ENCODE data around the gene CIRBP. TPM values are rescaled to one million over a fixed set of nuclear protein-coding genes. Genes with fewer than 3 reads are reported as not detected.

Gene CIRBP
- total and polyA plus RNA-seq, 9 of the 15 experiments (the other 6 are each of a cell fraction or from before 2014, with no cell fraction given) = 20.5 to 327 (median 176) TPM

DNA sequence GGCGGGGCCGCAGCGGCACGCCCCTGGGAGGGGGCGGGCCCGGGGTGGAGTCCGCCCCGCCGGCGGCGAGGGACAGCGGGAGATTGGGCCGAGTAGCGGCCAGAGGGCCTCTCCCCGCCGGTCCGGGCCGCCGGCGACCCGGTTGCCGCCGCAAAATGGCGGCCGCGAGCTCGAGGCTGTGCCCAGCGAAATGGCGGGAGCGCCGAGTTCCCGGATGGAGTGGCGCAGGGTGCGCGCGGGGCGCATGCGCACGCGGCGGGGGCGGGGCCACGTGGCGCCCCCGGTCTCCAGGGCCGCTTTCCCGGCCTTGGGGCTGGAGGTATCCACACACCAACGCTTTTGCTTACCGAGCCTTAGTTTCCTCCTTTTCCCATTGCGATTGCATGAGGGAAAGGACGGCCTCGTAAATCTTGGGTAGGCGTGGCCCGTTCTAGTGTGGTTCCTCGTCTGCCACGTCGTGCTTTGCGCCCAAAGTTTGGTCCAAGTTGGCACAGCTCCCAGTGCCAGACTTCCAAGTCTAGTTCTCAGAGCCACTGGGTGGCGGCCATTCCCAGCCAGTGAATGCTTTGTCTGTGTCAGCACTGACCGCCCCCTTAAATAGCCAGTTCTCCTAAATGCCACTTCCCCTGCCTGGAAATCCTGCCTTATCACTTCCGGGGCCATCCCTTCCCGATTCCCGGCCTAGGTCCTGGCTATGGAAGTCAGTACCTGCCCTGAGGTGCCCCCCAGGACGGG, 513 bp downstream of the CIRBP start (continued):
- TF ChIP-seq, protein P1, sequence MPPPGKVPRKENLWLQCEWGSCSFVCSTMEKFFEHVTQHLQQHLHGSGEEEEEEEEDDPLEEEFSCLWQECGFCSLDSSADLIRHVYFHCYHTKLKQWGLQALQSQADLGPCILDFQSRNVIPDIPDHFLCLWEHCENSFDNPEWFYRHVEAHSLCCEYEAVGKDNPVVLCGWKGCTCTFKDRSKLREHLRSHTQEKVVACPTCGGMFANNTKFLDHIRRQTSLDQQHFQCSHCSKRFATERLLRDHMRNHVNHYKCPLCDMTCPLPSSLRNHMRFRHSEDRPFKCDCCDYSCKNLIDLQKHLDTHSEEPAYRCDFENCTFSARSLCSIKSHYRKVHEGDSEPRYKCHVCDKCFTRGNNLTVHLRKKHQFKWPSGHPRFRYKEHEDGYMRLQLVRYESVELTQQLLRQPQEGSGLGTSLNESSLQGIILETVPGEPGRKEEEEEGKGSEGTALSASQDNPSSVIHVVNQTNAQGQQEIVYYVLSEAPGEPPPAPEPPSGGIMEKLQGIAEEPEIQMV (tag; conservative IDR thresholded peaks at IDR 0.05; ENCODE audit: low read depth) = no peak
- TF ChIP-seq, protein P2, sequence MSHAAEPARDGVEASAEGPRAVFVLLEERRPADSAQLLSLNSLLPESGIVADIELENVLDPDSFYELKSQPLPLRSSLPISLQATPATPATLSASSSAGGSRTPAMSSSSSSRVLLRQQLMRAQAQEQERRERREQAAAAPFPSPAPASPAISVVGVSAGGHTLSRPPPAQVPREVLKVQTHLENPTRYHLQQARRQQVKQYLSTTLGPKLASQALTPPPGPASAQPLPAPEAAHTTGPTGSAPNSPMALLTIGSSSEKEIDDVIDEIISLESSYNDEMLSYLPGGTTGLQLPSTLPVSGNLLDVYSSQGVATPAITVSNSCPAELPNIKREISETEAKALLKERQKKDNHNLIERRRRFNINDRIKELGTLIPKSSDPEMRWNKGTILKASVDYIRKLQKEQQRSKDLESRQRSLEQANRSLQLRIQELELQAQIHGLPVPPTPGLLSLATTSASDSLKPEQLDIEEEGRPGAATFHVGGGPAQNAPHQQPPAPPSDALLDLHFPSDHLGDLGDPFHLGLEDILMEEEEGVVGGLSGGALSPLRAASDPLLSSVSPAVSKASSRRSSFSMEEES (CRISPR knock-in tag; IDR thresholded peaks at IDR 0.05) = no peak
- TF ChIP-seq SMAD4 (CRISPR knock-in tag; conservative IDR thresholded peaks at IDR 0.05) = peak; percentile 78
- TF ChIP-seq PCBP1 (IDR thresholded peaks at IDR 0.05; ENCODE audit: low read depth, low read length, poor library complexity, severe bottlenecking) = peak; percentile 54
- no peak for TF ChIP-seq MYNN (IDR thresholded peaks at IDR 0.05)
- TF ChIP-seq MYNN (CRISPR knock-in tag; IDR thresholded peaks at IDR 0.05) = no peak
- TF ChIP-seq, protein P3, sequence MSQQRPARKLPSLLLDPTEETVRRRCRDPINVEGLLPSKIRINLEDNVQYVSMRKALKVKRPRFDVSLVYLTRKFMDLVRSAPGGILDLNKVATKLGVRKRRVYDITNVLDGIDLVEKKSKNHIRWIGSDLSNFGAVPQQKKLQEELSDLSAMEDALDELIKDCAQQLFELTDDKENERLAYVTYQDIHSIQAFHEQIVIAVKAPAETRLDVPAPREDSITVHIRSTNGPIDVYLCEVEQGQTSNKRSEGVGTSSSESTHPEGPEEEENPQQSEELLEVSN (IDR thresholded peaks at IDR 0.05; ENCODE audit: borderline replicate concordance in 1 of 2, extremely low read depth in 1 of 2, insufficient read depth in 1 of 2, insufficient read length in 1 of 2, low read depth in 1 of 2, low read length in 1 of 2, poor library complexity in 1 of 2, severe bottlenecking in 1 of 2) = peak; percentile 98 to 99
- TF ChIP-seq, protein P4, sequence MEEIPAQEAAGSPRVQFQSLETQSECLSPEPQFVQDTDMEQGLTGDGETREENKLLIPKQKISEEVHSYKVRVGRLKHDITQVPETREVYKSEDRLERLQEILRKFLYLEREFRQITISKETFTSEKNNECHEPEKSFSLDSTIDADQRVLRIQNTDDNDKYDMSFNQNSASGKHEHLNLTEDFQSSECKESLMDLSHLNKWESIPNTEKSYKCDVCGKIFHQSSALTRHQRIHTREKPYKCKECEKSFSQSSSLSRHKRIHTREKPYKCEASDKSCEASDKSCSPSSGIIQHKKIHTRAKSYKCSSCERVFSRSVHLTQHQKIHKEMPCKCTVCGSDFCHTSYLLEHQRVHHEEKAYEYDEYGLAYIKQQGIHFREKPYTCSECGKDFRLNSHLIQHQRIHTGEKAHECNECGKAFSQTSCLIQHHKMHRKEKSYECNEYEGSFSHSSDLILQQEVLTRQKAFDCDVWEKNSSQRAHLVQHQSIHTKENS (CRISPR knock-in tag; IDR thresholded peaks at IDR 0.05) = no peak
- TF ChIP-seq ZNF311 (CRISPR knock-in tag; IDR thresholded peaks at IDR 0.05) = no peak
- no peak for TF ChIP-seq ZFPM2 (CRISPR knock-in tag; IDR thresholded peaks at IDR 0.05)
- TF ChIP-seq NR4A1 (CRISPR knock-in tag; IDR thresholded peaks at IDR 0.05) = no peak; the same call in 1 of the 2 replicates
- peak; percentile 39; the same call in 1 of the 2 replicates for TF ChIP-seq NR4A1 (tag; IDR thresholded peaks at IDR 0.05)
- TF ChIP-seq MAZ (CRISPR knock-in tag; conservative IDR thresholded peaks at IDR 0.05 in 1 of 2, IDR thresholded peaks at IDR 0.05 in 1 of 2) = peak in 1 of 2 experiments; percentile 78; a peak in 3 of 4 replicates
- no peak for TF ChIP-seq TEAD2 (tag; IDR thresholded peaks at IDR 0.05)
- TF ChIP-seq NR2F6 (CRISPR knock-in tag; IDR thresholded peaks at IDR 0.05) = no peak
- TF ChIP-seq POLR2A (conservative IDR thresholded peaks at IDR 0.05) = peak; percentile 78
- TF ChIP-seq, protein P5, sequence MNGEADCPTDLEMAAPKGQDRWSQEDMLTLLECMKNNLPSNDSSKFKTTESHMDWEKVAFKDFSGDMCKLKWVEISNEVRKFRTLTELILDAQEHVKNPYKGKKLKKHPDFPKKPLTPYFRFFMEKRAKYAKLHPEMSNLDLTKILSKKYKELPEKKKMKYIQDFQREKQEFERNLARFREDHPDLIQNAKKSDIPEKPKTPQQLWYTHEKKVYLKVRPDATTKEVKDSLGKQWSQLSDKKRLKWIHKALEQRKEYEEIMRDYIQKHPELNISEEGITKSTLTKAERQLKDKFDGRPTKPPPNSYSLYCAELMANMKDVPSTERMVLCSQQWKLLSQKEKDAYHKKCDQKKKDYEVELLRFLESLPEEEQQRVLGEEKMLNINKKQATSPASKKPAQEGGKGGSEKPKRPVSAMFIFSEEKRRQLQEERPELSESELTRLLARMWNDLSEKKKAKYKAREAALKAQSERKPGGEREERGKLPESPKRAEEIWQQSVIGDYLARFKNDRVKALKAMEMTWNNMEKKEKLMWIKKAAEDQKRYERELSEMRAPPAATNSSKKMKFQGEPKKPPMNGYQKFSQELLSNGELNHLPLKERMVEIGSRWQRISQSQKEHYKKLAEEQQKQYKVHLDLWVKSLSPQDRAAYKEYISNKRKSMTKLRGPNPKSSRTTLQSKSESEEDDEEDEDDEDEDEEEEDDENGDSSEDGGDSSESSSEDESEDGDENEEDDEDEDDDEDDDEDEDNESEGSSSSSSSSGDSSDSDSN (IDR thresholded peaks at IDR 0.05; ENCODE audit: borderline replicate concordance in 1 of 2, low read depth in 2 of 2, low read length in 2 of 2) = no peak

All from K562 (cell line).